ENCODE measurements around the gene SEM1.
"Not testable (repeated sequence)": the region's sequence is repeated elsewhere in the genome, so short reads cannot be mapped to it uniquely, and the experiment has no call there.

DNA sequence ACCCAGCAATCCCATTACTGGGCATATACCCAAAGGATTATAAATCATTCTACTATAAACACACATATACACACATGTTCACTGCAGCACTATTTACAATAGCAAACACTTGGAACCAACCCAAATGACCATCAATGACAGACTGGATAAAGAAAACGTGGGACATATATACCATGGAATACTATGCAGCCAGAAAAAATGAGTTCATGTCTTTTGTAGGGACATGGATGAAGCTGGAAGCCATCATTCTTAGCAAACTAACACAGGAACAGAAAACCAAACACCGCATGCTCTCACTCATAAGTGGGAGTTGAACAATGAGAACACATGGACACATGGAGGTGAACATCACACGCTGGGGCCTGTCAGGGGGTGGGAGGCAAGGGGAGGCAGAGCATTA, 47.5 kb downstream of the SEM1 start:
- TF ChIP-seq, protein P1, sequence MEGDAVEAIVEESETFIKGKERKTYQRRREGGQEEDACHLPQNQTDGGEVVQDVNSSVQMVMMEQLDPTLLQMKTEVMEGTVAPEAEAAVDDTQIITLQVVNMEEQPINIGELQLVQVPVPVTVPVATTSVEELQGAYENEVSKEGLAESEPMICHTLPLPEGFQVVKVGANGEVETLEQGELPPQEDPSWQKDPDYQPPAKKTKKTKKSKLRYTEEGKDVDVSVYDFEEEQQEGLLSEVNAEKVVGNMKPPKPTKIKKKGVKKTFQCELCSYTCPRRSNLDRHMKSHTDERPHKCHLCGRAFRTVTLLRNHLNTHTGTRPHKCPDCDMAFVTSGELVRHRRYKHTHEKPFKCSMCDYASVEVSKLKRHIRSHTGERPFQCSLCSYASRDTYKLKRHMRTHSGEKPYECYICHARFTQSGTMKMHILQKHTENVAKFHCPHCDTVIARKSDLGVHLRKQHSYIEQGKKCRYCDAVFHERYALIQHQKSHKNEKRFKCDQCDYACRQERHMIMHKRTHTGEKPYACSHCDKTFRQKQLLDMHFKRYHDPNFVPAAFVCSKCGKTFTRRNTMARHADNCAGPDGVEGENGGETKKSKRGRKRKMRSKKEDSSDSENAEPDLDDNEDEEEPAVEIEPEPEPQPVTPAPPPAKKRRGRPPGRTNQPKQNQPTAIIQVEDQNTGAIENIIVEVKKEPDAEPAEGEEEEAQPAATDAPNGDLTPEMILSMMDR (IDR thresholded peaks at IDR 0.05), result not testable (repeated sequence)
- not testable (repeated sequence) for TF ChIP-seq POLR2AphosphoS5, POLR2A (IDR thresholded peaks at IDR 0.05)

Measured in gastroesophageal sphincter (tissue), 3 donors.